GM19452 (cell line): Measurements from ENCODE around the gene NUDT14.

Experiments
- ATAC-seq: cut with Tn5 transposase; IDR thresholded peaks from one replicate; pipeline ENCODE4 v1.9.1; 2021; ENCODE audit not compliant: unreplicated experiment

NUDT14 gene

DNA sequence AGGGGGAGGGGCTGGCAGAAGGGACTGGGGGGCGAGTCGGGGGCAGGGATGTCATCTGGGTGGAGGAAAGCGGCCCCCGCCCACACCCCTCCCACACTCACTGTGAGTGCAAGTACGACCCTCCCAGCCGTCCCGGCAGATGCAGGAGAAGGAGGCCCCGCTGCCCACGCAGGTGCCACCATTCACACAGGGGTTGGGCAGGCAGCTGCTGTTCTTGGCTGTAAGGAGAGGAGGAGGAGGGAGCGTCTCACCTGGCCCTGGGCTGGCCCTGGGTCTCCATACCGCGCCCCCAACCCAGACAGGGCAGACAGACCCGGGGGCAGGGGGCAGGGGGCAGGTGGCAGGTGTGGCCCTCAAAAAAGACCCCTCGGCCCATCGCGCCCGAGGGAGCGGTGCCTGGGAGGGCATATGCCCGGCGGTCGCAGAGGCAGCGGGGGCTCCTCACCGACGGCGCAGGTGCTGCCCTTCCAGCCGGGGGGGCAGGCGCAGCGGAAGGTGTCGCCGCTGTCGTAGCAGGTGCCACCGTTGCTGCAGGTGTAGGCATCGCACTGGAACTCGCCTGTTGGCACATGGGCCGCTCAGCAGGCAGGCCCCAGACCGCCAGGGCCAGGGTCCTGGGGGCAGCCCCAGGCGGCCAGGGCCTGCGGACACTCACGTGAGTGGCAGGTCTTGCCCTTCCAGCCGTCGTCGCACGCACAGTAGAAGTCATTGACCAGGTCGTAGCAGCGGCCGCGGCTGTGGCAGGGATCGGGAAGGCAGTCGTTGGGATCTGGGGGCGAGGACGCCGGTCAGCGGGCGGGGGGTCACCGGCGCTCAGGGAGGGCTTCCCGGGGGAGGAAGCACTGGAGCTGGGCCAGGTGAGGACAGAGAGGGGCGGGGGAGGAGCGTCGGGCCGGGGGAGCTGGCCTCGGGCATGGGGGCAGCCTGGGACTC lies 33.2 kb downstream of the NUDT14 start:
- ATAC-seq = no peak

DNA sequence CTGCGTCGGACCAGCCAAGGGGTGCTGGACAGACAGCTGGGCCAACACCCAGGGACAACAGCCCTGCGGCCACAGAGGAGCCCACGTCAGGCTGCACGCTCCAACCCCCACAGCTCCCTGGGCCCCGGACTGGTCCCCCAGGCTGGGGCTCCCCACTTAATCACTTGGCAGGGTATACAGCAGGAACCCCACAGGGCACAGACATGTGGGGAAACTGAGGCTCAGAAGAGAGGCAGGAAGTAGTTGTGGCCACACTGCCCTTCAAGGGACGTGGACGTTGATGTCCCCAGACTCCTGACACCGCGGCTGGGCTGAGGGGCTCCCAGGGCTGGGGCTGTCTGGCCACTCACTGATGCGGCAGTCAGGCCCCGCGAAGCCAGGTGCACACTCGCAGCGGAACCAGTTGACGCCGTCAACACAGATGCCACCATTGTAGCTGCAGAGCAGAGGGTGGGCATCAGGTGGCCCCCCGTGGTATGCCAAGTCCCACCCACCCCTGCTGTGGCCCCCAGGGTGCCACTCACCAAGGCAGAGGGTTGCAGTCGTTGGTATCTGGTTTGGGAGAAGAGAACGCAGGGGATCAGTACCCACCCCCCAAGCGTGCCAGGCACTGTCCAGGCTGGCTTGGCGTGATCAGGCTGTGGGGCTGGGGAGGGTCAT lies 34.0 kb downstream of the NUDT14 start:
- no peak for ATAC-seq

DNA sequence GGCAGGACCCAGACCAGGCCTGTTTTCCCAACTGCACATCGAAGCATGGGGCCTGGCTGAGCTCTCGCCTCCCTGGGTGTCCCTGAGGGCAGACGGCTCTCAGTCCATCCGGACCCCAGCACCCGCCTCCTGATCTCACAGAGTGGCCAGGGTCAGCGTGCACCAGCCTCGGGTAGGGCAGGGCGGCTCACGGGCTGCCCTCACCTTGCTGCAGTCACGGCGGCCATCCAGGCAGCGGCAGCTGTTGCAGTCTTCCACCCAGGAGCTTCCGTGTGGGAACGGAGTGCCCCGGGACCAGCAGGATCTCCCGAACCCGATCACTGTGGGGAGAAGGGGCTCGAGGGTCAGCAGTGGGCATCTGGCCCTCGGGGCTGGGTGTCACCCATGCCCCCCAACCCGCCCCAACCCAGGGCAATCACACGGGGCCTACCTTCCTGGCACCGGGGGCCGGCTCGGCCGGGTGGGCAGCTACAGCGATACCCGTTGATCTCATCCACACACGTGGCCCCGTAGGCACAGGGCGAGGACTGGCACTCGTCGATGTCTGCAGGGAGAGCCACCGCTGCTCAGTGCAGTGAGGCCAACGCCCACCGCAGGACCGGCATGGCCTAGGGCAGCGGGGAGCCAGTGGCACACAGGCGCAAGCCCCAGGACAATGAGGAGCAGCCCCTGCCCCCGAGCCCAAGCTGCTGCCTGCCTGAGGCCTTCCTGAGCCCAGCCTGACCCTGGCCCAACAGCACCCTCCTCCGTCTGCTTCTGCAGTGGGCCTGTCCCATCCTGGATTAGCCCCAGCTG lies 34.7 kb downstream of the NUDT14 start:
- no peak for ATAC-seq

DNA sequence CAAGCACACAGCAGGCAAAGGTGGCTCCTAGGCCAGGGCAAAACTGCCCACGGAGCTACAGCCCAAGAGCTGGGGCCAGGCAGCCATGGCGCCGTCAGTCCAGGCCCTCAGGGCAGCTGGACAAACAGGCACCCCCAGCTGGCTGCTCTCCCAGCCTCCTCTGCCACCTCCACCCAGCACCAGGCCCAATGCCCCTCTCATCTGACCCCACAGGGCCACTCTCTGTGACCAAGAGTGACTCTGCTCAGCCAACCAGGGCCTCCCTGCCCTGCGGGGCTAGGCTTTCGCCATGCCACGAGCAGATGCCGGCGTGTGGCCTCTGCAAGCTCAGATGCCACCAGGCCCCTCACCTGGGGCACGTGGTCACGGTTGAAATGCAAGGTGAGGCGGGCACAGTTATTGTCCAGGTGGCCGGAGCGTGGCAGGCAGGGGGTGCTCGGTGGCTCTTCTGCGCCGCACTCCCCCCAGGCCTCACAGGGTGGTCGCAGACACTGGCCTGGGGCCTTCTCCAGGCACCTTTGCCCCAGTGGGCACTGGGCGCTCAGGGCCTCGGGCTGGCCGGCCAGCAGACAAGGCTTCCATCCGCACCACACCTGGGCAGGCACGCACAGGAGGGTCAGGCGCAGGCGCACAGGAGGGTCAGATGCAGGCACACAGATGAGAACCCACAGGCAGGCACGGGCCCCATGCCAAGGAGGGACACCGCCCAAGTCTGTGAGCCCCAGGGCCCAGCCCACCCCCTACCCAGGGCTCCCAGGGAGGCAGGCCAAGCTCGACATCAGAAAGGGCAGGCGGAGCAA lies 35.5 kb downstream of the NUDT14 start:
- ATAC-seq = no peak

DNA sequence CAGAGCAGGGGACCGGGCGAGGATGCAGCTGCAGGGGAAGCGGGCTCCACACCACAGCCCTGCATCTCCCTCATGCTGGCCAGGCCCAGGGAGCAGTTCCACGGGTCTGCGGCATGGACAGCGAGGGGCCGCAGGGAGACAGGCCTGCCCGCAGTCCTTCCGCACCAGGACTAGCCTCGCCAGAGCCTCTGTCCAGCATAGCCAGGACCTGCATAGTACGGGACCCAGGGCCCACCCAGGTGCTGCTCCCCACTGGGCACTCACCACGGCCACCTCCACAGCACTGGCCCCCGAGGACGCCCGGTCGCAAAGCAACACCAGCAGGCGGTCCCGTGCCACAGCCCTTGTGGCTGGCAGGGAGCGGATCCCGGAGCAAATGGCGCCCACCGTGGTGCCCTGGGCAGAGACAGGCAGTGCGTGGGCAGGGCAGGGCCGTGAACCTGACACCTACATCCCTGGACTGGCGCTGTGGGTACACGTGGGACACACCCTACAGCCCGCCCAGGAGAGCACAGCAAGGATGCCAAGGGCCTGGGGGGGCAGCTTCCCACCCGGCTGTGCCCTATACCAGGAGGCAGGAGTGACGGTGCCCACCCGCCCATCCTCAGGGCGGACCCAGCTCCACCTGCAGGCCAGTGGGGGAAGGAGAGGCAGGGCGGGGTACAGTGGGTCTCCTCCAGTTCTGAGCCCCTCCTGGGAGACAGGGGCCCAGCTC lies 36.3 kb downstream of the NUDT14 start:
- ATAC-seq = no peak

DNA sequence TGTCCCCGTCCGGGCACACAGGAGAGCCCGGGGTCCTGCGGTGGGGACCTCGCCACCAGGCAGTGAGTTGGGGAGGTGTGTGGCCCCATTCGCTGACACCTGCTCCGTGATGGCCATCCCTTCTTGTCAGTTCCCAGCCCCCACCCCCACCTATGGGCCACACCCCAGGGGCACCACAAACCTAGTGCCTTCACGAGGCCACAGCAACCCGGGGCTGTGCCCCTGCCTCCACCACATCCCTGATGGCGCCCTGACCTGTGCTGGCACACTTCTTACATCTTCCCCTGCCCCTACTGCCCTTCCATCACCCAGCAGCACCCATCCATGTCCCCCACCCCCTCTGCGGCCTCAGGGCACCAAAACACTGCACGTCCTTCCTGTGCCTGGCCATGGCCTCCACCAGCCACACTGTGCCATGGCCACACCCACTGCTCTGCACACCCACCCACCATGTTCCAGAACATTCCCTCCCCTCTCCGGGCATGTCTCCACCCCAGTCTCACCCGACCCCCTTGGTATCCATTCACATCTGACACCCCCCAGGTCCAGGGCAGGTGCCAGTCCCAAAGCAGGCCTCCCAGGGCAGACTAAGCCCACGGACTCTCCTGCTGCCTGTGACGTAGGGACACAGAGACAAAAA lies 37.0 kb downstream of the NUDT14 start:
- no peak for ATAC-seq

DNA sequence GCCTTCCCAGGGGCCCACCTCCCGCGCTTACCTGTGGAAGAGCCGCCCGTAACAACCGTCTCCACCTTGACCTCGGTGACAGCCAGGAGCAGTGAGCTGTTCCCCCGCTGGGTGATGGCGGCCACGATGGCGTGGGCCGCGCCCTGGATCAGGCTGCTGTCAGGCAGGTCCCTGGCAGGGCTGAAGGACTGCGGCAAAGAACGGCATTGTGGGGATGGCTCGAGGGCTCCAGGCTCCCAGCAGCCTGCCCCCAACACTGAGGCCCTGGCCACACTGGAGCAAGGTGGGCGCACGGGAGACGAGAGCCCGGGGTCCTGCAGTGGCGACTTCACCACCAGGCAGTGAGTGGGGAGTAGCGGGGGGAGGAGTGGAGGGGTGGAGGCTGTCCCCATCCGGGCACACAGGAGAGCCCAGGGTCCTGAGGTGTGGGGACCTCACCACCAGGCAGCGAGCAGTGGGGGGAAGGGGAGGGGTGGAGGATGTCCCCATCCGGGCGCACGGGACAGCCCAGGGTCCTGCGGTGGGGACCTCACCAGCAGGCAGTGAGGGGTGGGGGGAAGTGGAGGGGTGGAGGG lies 37.6 kb downstream of the NUDT14 start:
- ATAC-seq = no peak

DNA sequence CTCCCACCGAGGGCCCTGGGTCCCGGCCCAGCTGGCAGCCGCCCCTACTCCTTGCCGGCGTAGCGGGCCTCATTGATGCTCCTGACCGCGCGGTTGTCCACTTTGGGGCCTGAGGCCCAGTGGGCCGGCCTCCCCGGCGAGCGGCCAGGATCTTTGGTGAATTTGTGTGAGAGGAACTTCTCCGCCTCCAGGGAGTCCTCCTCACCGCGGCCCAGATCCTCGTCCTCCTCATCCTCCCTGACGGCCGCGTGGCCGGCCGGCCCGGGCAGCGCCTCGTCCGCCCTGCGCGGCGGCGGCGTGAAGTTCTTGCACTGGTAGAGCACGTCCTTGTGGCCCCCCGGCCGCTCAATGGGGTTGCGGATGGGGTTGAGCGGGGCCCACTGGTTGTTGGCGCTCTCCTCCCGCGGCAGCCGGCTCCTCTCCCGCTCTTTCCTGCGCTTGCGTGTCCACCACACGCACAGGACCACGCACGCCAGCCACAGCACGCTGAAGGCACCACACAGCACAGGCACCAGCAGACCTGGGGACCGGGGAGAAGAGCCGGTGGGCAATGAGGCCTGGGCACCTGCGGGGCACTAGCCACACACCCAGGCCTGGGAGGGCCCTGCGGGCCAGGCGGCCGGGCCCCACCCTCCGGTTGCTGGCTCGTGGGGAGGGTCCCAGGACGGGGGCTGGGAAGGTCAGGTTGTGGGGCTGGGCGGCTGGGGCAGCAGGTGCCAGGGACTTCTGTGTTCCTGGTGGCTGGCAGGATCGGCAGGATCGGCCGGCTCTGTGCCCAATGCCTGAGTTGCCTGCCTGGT lies 38.3 kb downstream of the NUDT14 start:
- no peak for ATAC-seq

DNA sequence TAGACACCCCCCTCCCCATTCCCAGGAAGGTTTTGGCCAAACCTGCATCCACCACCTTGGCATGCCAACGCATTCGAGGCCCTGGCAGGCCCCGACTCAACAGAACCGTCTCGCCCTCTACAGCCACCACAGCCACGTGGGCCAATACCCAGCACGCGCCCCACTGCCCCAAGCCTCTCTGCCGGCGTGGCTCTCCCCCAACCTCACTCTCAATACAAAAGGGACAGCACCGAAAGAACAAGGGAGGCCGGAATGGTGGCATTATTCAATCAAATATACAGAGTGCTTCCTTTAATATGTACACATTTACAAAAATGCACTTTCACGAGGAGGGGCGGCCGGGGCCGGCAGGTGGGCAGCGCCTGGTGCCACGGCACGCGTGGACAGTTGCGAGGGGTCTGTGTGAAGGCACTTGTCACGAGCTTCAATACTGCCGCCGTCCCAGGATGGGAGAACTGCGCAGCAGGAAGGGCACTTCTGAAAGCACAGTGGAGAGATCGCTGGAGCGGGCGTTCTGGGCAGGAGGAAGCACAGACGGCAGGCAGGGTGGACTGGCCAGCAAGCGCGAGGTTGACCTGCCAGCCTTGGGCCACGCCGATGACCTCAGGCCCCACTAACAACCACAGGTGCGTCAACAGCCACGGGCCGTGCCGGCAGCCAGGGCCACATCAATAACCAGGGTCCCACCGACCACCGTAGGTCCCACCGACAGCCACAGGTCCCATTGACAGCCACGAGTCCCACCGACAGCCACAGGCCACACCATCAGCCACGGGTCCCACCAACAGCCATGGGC lies 39.4 kb downstream of the NUDT14 start:
- no peak for ATAC-seq

DNA sequence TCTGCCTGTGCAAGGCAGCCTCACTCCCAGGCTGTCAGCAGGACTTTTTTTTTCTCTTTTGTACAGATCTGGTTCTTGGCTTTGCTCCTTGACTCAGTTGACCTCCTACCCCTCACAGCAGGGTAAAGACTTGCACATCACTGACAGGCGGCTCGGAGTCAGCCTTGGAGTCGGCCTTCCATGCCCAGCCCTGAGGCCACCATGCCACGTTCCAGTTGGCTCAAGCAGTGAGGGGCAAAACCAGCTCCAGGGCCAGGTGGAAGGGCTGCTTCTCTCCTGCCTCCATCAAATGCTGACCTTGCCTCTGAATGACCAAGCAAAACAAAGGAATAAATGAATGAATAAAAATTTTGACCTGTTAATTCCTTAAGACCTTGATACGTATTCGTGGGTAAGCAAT lies 40.1 kb downstream of the NUDT14 start:
- ATAC-seq = no peak

DNA sequence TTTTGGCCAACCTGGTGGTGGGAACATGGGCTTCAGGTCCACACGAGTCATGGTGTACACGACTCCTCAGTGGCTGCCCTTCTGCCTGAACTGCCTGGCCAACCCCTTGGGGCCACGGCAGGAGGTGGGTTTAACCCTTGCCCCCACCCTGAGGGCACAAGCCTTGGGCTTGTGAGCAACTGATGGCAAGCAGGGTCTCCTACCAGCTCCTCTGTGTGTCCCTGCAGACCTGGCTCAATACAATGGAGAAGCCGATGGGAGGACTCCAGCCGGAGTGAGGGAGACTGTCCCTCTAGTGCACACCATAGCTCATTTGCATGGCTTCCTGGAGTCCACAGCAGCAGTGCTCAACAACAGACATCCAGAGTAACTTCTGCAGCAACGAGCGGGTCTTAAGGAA lies 40.5 kb downstream of the NUDT14 start:
- no peak for ATAC-seq

DNA sequence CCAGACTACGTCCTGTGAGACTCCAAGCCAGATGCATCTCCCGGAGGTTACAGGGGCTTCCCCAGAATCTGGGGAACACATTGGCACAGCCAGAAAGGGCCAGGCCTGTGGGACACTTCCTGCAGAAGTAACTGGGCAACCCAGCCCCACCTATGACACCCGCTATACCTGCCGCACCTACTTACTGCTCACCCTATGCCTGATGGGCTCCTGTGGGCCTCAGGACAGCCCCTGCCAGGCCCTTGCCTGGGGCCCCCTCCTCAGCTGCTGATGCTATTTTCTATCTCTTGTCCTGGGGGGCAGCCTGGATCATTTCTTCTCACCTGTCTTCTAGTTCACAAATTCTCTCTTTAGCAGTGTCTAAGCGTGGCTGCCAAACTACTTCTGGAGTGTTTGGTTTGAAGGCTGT lies 41.3 kb downstream of the NUDT14 start:
- ATAC-seq = no peak

DNA sequence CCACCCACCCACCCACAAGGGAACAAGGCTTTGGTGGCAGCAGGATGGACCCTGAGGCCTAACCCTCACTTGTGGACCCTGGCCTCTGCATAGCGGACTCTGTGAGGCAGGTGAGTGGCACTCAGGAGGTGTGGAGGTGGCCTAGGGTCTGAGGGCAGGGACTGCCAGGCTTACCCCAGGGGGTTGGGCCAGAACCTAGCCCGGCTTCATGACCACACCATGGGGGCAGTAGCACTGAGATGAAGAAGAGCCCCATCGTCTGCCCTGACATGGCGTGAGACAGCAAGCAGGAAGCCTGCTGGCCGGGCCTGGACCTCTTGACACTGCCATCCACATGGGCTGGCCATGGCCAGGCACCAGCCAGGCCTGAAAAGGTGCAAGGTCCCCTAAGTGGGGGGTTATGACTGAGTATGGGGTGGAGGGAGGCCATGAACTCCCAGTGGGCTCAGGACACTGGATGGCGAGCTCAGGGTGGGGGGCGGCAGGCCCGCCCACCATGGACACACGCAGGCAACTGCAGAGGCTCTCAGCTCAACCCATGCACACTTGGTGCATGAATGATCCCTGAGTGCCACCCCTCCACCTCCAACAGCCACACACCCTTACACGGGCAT lies 41.8 kb downstream of the NUDT14 start:
- no peak for ATAC-seq

DNA sequence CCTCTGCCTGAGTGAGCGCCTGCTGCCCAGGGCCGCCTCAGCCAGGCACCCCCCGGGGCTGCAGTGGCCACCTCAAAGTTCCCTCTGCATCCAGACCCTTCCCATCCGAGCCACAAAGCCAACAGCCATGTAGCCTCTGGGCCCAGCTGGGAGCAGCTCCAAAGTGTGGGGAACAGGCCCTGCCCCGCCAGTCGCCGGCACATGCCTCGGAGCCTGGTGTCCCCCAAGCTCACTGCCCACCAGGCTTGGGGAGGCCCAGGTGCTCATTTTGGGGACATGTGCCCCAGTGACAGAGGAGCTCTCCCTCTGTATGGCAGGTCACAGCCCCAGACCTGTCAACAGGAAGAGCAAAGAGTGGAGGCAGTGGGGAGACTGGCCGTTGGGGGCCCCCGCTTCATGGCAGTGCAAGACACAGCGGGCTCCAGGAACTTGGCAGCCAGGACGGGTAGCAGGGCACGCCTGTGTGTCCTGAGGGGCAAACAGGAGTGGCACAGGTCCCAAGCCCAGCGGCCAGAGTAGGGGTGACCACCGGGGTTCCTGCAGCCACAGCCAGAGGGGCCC lies 42.5 kb downstream of the NUDT14 start:
- ATAC-seq = no peak

DNA sequence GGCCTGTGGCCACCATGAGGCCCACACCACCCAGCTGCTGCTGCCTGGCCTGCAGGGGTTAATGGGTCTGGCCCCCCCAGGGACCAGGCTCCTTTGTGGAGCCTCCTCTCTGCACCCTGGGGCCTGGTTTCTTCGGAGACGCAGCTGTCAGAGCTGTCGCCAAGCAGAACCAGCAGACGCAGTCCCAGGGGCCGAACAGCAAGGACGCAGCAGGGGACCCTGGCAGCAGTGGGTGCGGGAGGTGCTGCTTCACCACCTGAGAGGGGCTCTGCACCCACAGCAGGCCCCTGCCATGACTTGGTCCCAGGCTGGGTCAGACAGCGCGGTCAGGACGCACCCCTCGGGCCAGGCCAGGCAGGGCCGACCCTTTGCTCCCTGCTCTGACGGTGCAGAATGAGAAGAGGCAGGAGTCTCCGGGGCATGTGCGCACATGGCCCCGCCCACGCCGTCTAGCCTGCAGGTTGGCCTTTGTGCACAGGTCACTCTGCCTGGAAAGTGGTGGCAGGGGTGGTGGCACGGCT lies 43.0 kb downstream of the NUDT14 start:
- no peak for ATAC-seq

DNA sequence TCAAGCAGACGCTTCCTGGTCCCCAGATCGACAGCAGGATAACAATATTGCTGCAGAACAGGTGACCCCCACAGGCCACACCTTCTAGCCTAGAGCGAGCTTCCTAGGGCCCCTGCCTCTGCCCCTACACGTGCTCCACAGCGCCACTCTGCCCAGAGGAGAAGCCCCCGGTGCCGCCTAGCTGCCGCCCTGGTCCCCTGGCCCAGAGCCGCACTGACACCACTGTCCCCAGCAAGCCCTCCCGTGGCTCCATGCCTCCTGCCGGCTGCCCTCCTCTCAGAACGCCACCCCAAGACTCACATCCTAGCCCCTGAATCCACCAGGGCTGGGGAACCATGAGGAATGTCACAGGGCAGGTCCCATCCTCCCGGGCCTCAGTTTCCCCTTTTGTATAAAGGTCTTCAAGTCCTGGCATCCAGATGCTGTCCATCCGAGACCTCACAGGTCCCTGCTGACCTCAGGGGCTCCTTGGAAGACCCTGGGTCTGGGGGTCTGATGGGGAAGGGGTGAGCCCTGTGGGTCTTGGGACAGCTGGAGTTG lies 43.6 kb downstream of the NUDT14 start:
- no peak for ATAC-seq
